Non-pigmented ciliary epithelial cell (primary cell): Measurements from ENCODE around the gene PRKG1.
"Not testable (repeated sequence)": the region's sequence is repeated elsewhere in the genome, so short reads cannot be mapped to it uniquely, and the experiment has no call there.

Source experiments
- DNase-seq: peaks from one replicate; pipeline ENCODE4 v3.0.0-alpha.2; 2010; ENCODE audit warnings: low read depth

PRKG1 gene

DNA sequence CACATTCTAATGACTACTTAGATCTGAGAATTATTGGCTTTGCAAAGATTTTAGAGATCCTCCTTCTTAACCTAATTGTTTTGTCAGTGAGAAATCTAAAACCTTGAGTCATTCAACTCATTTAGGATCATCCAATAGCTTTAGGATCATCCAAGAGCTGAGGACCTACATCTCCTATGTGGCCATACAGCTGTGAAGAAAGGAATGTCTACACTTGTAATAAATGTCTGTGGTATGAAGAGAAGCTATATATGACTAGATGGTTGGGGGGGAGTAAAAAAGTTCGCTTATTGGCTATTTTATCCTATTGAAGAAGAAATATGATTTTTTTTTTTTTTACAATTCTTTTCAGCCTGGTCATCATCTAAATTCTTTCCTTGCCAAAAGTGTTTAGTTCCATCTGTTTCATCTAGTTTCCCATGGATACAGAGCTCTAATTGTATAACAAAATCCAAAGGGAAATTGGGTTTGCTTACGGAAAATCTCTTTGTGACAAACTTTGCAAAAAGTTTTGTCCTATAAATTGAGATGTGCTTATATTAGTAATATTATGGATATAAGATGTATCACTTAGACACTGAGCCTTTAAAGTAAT is 196.7 kb downstream of the PRKG1 start:
- DNase-seq = no peak

DNA sequence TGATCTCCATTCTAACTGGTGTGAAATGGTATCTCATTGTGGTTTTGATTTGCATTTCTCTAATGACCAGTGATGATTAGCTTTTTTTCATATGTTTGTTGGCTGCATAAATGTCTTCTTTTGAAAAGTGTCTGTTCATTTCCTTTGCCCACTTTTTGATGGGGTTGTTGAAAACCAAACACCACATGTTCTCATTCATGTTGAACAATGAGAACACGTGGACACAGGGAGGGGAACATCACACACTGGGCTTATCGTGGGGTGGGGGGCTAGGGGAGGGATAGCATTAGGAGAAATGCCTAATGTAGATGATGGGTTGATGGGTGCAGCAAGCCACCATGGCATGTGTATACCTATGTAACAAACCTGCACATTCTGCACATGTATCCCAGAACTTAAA is 197.8 kb downstream of the PRKG1 start:
- DNase-seq = not testable (repeated sequence)

DNA sequence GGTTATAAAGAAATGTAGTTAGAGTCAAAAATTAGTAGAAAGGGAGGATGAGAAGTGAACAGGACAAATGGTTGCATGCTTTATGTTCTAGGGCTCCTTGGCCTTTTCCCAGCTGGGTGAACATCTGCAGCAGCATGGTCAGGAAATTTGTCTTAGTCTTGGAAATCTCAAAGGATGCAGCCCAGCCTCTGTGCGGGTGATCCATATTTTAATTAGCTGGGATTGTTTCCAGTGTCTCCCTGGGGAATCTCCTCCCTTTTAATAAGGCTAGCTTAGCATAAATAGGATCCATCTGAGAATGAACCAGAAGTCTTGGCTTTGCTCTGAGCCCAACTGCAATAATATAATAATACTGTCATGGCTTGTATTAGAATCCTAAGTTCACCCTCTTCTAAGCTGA is 198.3 kb downstream of the PRKG1 start:
- no peak for DNase-seq

DNA sequence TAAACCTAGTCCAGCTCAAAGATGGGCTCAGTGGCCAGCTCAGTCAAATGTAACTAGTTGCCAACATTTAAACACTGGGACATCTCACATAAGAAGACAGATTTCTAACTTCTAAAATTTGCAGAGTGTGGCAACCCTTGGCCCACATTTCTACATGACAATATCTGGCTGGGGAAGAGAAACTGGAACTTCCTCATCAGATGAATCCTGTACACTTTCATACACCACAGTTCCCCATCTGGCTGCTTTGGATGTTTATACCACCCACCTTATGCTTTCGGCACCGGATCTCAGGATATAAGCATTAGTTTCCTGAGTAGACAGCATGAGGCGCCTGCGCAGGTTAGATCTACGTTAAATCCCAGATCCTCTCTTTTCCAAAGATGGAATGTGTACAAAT is 199.3 kb downstream of the PRKG1 start:
- DNase-seq = no peak

DNA sequence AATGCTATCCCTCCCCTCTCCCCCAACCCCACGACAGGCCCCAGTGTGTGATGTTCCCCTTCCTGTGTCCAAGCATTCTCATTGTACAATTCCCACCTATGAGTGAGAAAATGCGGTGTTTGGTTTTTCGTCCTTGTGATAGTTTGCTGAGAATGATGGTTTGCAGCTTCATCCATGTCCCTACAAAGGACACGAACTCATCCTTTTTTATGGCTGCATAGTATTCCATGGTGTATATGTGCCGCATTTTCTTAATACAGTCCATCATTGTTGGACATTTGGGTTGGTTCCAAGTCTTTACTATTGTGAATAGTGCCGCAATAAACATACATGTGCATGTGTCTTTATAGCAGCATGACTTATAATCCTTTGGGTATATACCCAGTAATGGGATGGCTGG is 201.8 kb downstream of the PRKG1 start:
- not testable (repeated sequence) for DNase-seq

DNA sequence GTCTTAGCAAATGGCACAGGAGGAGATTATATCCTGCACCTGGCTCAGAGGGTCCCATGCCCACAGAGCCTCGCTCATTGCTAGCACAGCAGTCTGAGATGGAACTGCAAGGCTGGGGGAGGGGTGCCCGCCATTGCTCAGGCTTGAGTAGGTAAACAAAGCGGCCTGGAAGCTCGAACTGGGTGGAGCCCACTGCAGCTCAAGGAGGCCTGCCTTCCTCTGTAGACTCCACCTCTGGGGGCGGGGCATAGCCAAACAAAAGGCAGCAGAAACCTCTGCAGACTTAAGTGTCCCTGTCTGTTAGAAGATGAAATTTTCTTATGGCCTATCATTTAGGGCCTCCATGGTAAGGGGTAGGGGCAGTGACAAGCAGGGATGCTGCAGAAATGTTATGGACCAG is 207.1 kb downstream of the PRKG1 start:
- DNase-seq = not testable (repeated sequence)

DNA sequence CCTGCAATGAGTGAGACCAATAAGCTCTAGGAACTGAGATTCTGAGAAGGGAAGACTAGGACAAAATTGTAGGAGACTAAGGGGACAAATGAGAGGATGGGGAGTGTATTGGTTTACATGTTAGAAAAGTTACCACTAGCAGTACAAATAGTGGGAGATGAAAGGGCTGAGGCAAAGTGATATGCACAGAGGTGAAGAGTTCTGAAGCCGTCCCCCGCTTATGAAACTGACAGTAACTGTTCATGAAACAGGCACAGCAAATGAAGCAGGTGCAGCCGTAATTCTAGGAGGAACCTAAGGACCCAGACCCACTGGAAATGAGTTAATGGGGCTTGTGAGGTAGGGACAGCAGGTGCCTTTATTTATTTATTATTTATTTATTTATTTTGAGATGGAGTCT is 211.3 kb downstream of the PRKG1 start:
- DNase-seq = no peak

DNA sequence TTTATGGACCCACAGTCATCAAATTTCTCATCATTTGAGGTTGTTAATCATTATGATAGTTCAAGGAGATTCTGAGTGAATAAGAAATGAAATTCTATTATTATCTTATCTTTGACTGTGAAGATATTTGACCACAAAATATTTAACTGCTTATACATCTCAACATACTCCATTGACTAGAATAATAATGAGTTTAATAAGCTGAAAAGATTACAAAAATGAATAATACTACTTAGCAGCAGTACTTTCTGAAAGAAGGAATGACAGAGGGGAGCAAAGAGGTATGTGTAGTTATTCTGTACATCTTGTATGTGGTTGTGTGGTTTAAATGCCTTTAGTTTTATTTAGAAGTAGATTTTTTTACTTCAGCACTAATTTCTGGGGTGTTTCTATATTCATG is 214.2 kb downstream of the PRKG1 start:
- no peak for DNase-seq

DNA sequence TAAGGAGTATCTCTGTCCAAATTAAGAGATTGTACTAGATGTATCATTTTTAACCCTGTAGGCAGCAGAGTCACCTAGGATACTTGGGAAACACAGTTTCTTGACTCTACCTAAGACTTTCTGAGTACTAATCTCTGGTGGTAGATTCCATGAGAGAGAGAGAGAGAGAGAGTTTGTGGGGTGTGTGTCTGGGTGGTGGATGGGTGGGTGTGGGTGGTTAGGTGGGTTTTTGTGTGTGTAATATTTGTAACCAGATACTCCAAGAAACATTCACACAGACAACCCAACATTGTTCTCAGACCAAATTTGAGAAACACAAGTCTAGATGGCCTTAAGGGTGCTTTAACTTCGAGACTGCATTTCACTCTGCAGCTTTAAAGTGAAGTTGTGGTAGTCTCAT is 215.2 kb downstream of the PRKG1 start:
- no peak for DNase-seq

DNA sequence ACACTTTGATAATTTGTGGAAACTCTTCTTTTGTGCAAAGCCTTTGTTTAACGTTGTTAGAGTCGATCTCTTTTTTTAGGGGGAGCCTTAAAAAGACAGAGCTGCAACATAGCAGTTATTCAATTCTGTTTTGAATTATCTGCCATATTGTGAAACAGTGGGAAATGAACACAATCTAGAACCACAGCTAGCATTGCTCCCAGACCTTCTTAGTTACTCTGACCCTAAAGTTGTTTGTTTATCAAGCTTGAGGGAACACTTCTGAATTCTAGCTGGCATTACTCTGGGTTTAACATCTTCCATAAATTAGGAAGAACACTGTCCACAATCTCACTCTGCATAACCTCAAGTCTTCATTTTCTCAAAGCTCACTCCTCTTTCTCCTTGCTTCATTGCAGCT is 217.7 kb downstream of the PRKG1 start:
- no peak for DNase-seq

DNA sequence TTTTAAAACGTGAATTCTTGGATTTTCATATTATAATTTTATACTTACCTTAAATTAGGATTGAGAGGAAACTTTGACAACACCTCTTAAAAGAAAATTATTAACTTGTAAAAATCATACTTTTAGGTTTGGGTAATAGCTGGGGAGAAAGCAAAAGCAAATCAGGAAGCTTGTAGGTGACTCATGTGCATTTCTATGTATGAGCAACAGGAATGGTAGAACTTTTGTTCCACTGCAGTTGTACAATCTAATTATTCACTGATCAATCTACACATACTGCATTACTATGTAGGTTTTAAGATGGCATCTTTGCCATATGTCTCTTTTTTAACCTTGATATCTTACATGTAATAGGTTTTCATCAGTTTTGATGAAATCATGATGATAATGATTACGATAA is 223.2 kb downstream of the PRKG1 start:
- no peak for DNase-seq

DNA sequence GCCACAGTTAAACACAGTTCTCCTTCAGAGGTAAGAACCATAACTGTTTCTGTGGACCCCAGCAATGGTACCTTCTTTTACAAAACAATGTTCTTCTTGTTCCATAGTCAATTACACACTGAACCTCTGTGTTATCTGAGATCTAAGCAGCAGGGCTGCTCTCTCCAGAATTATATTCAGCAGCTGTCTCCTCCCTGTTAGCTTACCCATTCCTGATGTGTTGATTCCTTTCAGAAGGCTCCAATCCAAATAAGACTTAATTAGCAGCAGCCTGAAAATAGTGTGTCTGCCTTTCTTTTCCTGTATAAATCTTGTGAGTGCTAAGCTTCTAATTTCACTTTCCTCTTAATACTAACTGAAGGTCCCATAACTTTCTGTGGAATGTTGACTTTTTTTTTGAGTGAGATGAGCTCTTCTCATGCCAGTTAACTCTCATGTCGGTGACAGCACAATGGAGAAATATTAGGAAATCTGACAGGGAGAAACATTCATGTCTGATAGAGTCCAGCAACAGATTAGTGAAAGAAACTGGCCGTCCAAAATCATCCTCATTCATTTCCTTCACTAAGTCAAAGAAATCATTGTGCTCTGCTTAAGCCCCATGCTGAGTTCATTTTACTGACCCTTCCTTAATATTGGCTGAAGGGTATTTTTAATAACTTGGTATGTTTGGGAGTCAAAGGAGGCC is 226.5 kb downstream of the PRKG1 start:
- DNase-seq = no peak

DNA sequence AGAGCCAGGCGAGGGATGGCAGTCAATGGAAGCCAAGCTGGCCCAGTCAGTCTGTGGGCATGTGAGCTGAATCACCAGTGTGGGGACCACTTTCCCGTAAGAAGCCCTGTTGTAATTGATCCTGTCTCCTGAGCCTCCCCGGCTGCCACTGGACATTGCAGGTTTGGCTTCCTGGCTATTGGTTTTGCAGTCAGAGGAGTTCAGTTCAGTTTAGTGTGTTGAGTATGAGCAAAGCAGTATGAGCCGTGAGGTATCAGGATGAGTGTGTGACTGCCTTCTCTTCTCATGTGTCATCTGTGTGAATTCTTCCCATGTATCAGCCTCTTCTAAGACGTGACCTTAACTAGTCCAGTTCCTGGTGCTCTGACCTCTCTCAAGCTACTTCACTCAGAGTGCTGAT is 227.4 kb downstream of the PRKG1 start:
- no peak for DNase-seq

DNA sequence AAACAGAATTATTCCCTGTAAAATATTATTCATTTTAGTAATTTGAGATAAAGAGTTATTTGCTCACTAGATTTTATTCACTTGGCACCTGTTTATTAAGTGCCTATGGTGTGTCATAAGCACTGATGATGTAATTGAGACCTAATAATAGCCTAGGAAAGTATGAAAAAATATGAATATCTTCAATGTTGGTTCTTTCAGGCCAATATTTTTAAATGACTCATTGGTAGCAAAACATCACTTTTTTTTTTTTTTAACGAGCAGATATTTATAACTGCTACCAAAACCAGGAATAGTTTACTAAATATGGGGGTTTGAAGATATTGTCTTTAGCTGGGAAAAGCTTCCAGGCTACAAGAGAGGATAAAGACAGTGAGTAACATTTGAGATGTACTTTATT is 228.0 kb downstream of the PRKG1 start:
- DNase-seq = no peak

DNA sequence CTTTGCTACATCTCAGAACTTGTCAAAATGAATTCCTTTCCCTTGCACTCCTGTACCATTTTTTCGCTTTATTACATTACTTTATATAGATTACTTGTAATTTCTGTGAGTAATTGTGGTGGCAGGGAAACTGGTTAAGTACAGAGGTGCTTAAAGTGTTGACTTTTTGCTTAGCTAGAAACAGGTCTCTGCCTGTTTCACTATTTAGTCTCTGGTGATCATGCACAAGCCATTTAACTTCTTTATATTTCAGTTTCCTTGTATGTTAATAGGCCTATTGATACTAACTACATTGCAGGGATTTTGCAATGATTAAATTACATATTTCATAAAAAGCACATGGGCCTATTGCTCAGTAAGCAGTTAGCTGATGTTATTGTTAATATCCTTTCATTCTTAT is 233.8 kb downstream of the PRKG1 start:
- no peak for DNase-seq

DNA sequence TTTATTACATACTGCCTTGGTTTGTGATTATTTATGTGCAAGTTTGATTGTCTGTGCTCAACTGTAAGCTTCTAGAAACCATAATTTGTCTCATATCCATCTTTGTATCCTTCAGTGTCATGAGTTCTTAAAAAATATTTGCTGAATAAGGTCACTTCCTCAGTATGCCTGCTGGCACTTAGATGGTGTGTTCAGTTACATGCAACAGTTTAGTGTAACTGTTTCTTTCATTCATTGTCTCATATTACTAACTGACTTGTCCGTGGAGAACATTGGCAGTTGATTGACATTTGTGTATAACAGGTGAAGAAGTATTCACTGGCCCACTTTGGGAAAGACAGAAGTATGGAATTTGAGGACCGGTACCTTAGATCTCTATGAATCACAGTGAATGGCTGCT is 236.9 kb downstream of the PRKG1 start:
- DNase-seq = no peak

DNA sequence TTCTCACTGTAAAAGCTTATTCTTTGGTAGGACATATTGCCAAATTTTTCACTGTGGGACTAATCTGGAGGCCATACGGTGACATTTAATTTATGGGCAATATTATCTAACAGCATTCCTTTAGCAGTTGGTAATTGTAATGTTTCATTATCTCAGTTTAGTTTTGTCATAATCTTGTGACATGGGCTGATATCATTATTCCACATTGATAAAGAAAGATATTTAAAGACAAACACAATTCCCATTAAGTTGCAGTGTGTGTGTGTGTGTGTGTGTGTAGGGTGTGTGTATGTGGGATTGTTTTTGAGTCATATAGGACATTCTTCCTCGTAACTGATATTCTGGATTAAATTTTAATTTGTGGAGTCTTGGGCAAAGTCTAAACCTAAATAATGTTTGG is 238.5 kb downstream of the PRKG1 start:
- no peak for DNase-seq

DNA sequence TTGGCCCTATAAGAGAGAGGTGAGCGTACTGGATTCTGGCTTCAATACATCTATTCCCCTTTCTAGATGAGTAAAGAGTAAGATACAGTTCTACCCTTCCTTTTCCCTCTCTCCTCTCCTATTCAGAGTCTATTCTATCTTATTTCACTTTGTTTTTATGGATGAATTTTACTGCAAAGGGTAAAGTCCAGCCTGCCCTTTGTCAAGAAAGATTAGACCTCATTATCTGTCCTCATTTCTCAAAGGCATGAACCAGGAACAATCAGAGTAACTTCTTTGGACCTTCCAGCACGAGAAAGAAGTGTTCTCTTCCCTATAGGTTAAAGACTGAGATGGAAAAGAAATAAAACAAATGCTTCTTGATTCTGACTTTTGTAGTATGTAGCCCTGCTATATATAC is 239.0 kb downstream of the PRKG1 start:
- no peak for DNase-seq

DNA sequence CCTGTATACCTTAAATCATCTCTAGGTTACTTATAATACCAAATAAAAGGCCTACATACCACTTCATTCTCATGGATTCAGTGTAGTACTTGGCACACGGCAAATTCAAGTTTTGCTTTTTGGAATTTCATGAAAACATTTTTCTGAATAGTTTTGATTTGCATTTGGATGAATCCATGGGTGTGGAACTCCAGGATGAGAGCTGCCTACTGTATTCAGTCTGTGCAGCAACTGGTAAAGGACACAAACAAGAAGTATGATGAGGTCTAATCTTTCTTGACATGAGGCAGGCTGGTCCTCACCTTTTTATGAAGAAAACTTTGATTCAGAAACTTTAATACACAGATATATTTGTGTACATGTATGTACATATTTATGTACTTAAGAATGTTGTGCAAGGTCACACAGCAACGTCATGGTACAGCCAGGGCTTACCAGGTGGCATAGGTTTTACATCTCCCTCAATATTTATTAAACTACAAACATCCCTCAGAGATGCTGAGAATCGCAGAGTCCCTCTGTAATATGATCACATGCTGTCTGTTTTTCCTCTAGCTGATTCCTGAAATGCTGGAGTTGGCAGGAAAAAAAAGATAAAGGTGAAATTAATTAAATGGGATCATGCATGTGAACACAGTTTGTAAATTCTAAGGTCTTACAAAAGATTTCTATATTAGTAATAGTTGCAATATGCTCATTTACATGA is 239.6 kb downstream of the PRKG1 start:
- no peak for DNase-seq

DNA sequence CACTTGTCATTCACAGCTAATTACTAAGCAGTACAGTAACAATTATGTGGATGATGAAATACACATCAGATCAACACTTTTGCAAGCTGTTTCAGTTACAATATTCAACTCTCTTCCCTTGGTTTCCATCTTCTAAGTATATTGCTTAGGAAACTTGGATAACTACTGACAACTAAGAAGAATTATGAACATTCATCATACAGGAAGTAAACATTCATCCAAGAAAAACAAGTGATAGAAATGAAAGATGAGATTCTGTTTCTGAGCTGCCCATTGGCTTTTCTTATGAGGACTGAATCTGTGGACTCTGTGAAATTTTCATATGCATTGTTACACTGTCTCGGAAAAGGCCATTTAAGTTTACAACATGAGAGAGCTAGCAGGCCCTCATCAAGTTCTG is 240.2 kb downstream of the PRKG1 start:
- DNase-seq = no peak

DNA sequence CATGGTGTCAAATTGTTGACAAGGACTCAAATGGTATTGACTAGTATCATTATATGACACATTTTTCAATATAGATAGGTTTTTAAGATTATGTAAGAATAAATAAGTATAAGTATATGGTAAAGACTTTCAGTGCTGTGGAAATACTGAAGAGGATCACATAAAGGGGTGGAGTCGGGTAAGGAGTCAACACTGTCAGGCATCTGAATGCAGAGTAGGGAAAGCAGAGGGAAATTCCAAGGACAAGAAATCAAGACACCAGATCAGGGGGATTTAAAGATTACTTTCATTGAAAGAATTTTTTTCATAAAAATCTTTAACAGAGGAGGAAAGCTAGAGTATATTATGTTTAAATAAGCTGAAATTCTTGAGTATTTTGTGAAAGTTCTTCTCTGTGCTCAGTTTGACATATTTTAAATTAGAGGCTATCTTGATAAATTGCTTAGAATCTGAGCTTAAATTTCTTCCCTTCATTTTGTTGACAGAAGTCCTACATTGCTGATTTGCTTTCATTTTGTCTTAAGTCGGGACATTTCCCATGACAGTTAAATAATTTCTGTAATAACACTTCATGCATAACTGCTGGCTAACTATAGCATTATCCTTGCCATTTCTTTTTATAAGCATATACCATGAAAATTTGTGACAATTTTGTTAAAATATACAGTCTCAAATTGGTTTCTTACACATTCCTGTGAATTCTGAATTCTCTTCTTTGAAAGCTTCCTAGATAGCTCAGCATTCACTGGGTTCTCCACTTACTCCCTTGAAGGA is 244.3 kb downstream of the PRKG1 start:
- no peak for DNase-seq

DNA sequence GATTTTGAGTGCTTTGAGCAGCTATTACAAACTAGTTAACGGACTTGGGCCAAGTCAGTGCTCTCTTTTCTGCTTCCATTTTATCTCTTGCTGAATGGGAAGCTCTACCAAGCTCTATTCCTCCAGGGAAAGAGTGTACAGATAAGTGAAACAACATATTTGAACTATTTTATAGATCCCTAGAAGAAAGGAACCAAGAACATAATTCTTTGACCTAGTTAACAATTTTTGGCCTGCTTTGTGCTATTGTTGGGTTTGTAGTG is 244.8 kb downstream of the PRKG1 start:
- DNase-seq = no peak

DNA sequence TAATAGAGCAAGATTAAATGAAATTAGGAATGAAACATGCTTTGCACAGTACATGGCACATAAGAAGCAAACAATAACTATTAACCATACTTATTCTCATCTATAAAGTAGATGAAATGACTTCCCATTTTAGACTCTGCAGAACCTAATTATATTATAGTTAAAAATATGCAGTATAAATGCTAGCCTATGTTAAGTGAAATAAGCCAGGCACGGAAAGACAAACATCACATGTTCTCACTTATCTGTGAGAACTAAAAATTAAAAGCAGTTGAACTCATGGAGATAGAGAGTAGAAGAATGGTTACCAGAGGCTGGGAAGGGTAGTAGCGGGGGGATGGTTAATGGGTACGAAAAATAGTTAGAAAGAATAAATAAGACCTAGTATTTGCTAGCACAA is 247.0 kb downstream of the PRKG1 start:
- DNase-seq = no peak
